NAMALWA (cell line): ENCODE results near the gene CADM1.

Experiments used
- DNase-seq: peaks from one replicate; pipeline ENCODE4 v3.0.0-alpha.2; 2015; ENCODE audit warnings: low spot score

CADM1 gene

GRCh38 chr11:115504276-115505158, at the start of gene CADM1:
TSS of gene CADM1 (minus strand) at chr11:115504415.
- peak; percentile 91 for DNase-seq

- no peak for DNase-seq
Measured at GRCh38 chr11:115552773-115553438, 48.7 kb upstream of the CADM1 start.

DNA sequence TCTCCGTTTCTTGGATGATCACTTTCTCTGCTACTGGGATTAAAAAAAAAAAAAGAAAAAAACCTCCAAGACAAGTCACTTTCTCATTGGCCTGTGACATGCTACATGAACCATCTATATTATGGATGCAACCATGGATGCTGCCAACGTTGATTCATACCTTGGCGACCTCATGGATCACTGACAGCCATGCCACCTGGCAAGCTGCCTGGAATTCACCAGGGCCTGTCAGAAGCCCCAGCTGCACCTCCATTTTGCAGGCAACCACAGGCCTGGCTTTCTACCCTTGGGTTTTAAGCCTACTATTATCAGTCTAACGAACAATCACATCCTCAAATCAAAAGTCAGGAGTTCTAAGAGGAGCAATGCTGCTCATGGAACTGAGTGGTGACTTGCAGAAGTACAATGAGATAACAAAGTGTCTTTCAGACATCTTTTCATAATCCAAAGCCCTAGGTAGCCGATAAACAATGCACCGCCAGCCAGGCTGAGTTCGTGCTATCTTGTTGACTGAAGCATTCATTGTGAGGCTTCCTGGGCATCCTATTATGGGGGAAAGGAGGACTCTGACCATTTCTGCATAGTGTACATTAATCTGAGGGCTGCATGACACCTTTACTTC, 48.0 kb upstream of the CADM1 start:
- no peak for DNase-seq

- DNase-seq = no peak
Measured at GRCh38 chr11:115550291-115551059, 46.3 kb upstream of the CADM1 start.

DNA sequence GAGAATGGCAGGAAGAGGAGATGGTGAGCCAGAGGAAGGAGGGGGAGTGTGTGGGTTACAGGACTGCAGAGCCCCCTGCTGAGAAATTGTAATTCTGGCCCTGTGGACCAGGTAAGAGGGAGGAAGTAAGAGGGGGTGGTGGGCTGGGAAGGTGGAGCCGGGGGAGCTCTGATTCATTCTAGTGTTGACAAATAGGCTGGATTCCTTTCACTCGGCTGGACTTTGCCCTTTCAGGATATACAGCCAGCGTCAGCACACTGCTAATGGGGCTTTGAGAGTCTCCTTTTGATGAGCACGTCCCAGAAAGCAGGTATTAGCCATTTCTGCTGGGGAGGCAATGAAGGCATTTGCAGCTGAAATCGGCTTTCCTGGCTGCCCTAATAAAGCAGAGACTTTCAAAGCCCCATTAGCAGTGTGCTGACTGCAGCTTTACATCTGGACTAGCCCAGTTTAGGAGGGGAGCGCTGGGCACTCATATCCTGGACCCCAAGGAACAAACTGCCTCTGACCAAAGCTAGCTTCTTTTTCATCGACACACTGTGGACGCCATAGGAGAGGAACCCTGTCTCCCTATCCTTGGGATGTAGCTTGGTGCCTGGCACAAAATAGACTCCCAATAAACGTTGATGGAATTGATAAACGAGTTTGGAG, 44.8 kb upstream of the CADM1 start:
- DNase-seq = no peak

DNA sequence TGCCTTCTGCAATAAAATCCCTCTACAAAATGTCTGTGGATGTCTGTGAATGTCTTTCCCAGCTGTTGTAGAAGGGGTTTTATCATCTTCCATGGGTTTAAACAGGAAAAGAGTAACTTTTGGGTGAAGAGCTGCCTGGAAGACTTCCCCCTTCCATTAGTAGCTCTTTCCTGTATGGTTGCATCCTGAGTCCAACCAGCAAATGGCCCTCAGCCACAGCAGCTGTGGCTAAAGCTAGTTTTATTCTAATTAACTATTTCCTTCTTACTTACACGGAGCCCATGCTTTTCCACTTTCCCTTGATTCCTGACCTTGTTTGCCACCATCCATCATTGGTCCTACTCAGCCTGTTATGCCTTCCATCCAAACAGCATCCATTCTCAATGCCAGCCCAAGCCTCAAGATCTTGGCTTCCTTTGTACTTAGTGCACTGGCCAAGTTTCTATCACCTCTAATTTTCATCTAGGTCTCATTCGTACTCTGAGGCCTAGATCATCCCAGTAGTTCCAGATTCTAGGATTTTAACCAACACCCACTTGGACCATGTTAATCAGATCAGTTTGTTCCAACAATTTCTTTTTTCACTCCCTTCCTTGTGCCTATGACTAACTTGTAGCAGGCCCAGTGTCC, 41.5 kb upstream of the CADM1 start:
- no peak for DNase-seq

DNA sequence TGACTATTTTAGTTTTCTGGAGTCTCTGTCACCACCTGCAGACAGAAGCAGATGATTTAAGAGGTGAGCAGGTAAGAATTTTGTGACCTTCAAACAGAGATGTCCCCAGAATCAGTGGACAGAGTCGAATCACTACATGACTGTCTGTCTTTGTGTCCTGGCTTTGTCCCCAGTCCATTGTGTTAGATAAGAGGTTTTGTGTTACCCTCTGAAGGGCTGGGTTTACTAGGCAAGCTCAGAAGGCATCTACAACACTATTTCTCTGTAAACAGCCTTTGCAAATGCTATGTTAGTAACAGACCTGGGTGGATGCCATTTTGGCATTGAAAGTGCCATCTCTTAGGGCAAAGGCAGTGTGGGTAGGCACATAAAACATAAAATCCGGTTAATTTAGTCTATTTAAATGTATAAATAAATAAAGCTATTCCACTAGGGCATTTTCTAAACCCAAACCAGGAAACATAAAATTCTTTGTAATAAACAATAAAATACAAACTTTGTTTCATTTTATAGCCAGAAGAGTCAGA, 40.3 kb upstream of the CADM1 start:
- DNase-seq = no peak

DNA sequence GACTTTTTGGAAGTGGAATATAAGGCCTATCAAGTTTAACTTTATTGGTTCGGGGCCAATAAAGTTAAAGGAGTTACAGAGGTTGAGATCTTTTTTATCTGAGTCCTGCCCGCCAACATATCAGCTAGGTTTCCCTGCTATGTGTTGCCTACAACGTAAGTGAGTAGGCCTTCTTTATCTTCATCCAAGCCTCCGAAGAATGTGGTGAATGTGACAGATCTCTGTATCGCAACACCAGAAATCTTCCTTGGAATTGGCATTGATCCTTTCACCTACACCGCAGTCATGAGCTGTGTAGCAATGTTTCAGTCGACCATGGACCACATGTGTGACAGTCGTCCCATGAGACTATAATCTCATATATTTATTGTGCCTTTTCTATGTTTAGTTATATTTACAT, 37.3 kb upstream of the CADM1 start:
- no peak for DNase-seq

GRCh38 chr11:115539844-115540243, 35.6 kb upstream of the CADM1 start:
- DNase-seq = no peak

- DNase-seq = no peak
Measured at GRCh38 chr11:115535781-115536180, 31.6 kb upstream of the CADM1 start.

DNA sequence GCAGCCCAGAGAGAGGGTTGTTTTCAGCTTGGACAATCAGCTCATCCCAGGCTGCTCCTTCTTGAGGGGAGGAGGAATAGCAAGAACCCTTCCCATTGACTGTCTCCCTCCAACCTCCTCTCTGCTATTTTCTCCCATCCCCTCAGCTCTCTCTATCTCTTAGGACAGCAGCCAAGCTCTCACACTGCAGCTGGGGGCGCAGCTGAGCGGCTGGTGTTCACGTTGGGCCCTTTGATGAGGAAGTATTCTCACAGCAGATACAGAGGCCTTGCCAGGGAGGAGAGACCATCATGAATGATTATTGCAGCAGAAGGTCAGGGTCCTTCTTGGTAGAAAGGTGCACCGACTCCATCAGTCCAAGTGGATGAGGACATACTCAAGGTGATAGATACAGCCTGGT, 26.5 kb upstream of the CADM1 start:
- DNase-seq = peak; percentile 38

- no peak for DNase-seq
Measured at GRCh38 chr11:115528225-115528624, 24.0 kb upstream of the CADM1 start.

- no peak for DNase-seq
Measured at GRCh38 chr11:115527534-115528125, 23.4 kb upstream of the CADM1 start.

DNA sequence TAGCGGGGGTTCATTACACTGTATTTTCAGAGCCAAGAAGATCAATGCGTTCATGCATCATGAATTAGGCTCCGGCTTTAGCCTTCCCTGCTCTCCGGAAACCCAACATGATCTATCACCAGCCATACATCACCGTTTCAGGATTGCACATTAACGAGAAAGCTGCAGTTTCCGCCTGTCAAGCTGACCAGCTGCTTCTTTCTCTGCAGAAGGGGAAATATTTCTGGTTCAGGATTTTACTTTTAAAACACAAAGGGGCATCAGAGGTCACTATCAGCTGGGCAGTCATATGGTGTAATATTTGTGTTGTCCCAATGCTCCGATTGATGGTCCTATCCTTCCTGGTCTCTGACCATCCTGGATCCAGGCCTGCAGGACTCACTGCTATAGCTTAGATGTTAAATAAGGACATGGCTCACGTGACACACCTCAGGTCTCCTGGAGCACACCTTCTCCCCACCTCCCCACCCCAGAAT, 21.4 kb upstream of the CADM1 start:
- no peak for DNase-seq

- no peak for DNase-seq
Measured at GRCh38 chr11:115524572-115524971, 20.4 kb upstream of the CADM1 start.

- DNase-seq = no peak
Measured at GRCh38 chr11:115523727-115524399, 19.6 kb upstream of the CADM1 start.

GRCh38 chr11:115522302-115522701, 18.1 kb upstream of the CADM1 start:
- DNase-seq = peak; percentile 12

DNA sequence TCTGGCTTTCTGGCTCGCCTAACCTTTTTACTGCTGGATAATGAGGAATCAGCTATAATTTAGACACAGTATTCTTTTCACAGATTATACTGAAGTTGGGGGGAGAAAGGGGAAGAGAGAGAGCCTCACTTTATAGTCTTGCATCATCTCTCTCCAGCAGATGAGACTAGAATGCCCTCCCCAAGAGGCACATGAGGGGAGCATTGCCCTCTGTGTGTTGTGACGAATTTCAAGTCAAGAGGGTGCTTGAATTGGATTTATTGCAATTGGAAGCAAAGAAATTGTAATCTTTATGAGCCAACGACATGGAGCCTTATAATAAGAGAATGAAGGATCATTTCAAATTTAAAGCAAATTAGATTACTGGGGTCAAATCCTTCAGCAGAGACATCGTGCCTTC, 17.6 kb upstream of the CADM1 start:
- no peak for DNase-seq

- DNase-seq = no peak
Measured at GRCh38 chr11:115518983-115519628, 14.9 kb upstream of the CADM1 start.
